Activated T-cell treated with anti-CD3 and anti-CD28 coated beads for 1 hour (primary cell): ENCODE measurements around the gene RAP1GAP2.

ENCODE experiments used
- DNase-seq: peaks from one replicate; pipeline ENCODE4 v3.0.0-alpha.2; 2020; ENCODE audit warnings: low read depth

The RAP1GAP2 gene

DNA sequence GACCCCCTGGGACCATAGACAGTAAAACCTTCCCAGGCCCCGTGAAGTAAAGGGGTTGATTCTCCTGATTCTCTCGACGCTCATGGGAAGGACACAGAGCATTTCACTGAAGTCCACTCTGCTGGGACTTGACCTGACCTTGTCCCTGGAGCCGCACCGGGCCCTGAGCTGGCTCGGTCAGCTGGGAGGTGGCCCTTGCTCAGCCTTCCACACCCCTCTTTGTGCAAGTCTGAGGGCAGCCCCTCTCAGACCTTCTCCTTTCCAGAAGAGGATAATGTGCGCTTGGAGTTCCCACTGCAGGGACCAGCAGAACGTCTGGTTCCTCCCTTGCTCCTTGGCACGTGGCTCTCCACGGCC is 115.5 kb downstream of the RAP1GAP2 start:
- DNase-seq = no peak

DNA sequence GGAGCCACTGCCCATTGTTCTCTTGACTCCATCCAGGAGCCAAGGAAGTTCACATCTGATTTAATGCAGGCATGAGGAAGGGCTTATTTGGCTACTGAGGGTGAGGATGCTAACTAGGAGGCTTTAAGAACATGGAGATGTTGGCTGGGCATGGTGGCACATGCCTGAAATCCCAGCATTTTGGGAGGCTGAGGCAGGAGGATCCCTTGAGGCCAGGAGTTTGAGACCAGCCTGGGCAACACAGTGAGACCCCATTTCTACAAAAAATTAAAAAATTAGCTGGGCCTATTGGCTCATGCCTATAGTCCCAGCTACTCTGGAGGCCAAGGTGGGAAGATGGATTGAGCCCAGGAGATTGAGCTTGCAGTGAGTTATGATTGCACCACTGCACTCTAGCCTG is 116.5 kb downstream of the RAP1GAP2 start:
- no peak for DNase-seq

DNA sequence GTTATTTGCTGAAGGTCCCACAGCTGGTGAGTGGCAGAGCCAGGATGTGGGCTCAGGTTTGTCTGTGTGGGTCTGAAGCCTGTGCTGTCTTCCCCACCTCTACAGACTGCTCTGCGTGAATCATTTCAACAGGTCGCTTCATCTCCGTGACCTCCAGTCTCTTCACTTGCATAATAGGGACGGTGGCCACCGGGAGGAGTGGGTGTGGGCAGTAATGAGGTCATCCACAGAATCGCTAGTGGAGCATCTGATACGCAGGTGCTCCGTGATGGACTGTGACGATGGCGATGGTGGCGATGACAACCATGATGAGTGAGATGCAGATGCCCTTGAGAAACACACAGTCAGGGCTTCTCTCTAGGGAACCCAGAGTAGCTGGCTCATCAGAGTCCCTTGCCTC is 120.2 kb downstream of the RAP1GAP2 start:
- no peak for DNase-seq

DNA sequence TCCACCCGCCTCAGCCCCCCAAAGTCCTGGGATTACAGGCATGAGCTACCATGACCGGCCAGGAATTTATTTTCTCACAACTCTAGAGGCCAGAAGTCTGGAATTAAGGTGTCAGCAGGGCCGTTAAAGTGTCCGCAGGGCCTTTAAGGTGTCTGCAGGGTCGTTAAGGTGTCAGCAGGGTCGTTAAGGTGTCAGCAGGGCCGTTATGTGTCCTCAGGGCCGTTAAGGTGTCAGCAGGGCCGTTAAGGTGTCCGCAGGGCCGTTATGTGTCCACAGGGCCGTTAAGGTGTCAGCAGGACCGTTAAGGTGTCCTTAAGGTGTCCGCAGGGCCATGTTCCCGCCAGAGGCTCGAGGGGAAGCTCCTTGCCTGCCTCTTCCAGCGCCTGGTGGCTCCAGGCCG is 125.2 kb downstream of the RAP1GAP2 start:
- no peak for DNase-seq

DNA sequence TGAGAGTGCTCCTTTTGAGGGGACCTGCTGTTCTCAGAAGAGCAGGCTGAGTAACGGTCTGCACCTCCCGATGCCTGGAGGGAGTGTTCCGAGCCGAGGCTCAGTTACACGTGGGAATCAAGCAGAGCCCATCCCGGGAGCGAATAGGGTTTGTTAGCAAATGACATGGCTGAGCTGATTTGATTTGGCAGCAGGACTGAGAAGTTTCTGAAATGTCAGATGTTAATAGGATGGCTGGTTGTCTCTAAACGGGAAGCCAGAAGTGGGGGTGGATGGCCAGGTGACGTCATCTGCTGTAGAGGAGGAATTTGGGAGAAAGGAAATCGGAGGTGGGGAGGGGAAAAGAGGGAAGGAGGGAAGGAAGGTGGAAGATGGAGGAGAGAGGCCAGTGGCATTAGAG is 128.0 kb downstream of the RAP1GAP2 start:
- DNase-seq = no peak

DNA sequence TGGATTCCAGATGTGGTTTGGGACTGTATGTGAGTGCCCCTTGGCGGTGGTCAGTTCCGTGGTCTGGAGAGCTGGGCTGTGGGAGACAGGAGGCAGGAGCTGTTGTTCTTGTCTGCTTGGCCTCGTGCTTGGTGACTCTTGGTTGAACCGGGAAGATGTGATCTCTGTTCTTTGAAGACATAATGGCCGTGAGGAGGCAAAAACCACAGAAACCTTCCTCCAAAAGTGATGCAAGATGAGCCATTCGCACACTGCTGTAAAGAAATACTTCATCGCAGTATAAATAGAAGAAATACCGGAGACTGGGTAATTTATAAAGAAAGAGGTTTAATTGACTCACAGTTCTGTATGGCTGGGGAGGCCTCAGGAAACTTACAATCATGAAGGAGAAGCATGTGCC is 128.8 kb downstream of the RAP1GAP2 start:
- no peak for DNase-seq

DNA sequence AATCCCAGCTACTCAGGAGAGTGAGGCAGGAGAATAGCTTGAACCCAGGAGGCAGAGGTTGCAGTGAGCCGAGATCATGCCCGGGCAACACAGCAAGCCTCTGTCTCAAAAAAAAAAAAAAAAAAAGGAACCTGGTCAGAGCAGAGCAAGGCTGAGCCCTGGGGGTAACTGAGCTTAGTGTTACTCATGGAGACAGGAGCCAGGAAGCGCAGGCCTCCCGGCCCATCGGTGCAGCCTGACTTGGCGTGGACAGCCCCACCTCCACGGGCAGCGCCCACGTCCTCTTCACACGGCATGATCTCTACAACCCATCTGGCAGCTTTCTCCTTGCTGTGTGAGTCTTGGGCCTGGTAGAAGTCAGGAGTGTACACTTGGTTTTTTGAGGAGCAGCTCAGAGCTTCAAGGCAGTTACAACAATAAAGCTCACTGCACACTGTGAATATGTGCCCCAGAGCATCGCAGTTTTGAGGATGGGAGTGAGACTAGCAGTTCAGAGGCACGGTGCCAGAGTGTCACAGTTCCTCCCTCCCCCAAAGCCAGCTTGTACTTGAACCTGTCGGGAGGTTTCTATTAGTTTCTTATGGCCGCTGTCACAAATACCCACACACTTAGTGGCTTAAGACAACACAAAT is 129.9 kb downstream of the RAP1GAP2 start:
- DNase-seq = no peak

DNA sequence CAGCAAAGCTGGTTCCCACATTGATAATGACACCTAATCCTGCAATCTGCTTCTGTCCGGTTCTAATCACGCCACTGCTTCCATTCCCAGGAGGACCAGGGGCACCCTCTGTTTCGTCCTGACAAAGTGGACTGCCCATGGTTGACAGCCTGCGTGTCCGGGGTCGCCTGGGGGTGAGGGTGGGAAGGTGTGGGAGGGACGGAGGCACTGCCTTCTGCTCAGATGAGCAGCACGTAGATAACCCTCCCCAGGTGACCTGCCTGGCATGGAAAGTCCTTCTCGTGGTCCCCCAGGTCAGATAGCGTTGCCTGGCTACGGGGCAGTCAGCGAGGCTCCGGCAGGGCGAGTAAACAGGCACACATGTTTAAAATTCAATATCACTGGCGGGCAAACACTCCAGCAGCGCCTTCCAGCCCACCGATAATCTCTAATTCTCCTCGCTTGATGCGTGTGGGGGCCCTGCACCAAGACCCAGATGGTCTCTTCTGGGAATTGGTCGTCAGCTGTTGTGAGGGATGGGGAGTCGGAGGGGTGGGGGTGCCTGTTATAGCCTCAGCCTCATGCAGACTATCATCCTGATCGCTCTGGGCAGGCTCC is 132.2 kb downstream of the RAP1GAP2 start:
- DNase-seq = no peak

DNA sequence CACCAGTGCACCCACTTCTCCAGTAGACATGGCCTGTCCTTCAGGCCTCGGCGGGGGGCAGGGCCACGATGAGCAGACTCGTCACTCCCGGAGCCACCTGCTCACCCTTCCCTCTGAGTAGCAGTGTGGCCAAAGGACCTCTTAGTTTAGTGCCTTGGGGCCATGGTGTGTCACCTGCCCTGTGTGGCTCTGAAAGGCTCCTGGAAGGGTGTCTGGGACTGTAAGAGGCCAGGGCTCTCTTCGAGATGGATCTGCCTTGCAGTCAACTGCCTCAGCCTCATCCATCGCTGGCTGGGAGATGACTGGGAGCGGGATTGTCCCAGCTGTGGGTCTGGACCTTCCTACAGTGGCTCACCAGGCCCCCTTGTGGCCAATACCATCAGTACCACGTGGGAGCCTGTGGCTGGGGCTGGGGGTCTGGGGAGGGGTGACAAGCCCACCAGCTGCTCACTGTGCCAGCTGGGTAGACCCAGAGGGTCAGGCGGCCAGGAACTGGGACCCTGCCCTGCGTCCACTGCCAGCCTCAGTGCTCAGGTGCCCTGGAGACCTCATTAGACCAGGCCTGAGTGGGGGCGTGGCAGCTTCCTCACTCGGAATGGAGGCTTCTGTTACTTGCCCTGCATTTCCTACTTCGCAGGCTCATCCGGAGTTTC is 133.8 kb downstream of the RAP1GAP2 start:
- no peak for DNase-seq

DNA sequence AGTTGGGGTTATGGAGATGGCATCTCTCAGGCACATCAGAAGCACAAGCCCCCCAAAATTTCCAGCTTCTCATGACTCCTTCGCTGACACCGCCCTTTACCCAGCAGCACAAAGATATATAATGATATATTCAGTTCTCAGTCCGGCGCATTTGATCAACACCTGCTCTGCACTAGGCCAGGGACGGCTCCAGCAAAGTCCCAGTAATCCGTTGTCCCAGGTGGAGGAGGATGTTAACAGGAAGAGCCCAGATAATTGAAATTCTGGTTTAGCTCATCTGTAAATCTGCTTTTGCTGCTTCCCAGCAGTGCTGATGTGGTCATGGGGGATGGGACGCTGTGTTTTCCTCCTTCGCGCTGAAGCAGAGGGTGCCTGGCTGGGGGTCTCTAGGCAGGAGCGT is 135.6 kb downstream of the RAP1GAP2 start:
- no peak for DNase-seq

DNA sequence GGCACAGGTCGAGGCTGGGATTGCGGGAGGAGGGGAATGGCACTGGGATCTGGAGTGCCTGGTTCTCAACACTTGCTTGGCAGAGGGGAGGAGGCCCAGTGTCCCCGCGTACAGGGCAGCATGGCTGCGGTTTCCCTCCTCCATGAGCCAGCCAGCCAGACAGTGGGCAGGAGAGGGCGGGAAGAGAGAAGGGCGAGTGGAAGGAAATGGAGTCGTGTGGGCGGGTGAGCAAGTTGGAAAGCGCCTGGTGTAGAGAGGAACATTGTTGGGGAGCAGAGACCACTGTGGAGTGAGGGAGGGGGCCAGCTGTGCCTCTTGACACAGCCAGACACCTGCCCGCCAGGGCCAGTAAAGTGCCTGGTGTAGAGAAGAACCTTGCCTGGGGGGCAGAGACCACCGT is 136.7 kb downstream of the RAP1GAP2 start:
- DNase-seq = no peak

DNA sequence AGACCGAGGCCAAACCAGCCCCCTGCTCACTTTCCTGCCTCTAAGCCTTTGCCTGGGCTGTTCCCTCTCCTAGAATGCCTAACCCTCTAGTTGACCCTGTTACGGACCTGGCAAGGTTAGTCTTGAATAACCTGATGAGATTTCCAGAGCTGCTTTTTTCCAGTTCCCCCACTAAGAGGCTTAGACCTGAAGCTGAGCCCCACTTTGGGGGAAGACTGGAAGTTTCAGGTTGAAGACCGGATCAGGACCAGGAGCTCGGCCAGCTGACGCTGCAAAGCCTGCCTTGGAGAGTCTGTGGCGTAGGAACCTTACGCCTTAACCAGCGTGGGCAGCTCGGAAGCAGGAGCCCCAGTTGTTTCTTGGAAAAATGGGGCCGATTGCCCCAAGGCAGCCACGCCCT is 137.4 kb downstream of the RAP1GAP2 start:
- no peak for DNase-seq

DNA sequence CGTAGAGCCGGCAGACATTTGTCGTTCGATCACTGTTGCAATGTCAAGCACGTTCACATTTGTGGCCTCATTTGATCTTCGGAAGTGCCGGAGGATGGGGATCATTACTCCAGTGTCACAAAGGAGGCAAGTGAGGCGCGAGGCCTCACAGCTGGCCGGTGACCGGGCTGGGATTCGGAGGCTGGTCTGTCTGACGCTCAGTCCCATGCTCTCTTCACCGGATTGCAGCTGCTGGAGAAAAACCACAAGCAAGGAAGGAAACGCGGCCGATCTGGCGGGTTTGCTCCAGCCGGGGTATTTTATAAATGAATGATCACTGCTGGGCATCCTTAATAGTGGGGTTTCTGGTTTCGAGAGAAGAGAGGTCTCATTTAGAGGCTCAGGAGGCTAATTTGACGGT is 139.4 kb downstream of the RAP1GAP2 start:
- DNase-seq = no peak

DNA sequence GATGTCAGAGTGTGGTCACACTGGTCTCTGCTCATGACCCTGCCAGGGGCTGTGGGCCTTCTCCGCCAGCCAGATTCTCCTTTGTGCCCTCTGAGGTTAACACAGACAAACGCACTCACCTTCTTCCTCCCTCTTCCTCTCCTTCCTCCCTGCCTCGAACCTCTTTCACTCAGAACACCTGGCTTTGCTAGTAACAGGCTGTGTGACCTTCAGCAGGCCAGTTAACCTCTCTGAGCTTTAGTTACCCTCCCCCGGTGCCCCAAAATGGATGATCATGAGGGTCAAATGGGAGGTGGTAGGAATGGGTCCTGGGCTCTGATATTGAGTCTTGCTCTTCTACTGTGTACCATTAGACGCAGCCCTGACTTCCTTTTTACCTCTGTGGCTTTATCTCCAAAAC is 140.1 kb downstream of the RAP1GAP2 start:
- no peak for DNase-seq

DNA sequence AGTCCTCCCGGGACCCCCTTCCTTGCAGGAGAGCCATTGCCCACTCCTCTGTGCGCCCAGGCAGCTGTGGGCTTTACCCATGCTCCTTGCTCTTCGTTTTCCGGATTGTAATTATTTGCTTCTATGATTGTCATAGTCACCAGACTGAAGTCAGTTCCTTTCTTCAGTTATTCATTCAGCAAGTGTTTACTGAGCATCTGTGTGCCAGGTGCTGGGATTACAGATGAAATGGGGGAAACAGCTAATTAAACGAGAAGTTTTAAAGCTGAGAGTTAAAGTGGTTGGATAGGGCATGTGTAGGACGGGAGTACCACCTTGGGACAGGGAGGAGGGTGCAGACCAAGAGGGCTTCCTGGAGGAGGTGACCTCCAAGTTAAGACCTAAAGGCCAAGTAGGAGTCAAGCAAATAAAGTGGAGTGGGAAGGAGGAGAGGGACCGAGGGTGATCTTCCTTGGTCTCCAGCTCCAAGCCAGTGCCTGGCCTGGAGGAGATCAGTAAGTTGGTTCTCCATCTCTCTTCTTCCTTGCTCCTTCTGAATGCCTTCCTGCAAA is 140.6 kb downstream of the RAP1GAP2 start:
- DNase-seq = no peak

DNA sequence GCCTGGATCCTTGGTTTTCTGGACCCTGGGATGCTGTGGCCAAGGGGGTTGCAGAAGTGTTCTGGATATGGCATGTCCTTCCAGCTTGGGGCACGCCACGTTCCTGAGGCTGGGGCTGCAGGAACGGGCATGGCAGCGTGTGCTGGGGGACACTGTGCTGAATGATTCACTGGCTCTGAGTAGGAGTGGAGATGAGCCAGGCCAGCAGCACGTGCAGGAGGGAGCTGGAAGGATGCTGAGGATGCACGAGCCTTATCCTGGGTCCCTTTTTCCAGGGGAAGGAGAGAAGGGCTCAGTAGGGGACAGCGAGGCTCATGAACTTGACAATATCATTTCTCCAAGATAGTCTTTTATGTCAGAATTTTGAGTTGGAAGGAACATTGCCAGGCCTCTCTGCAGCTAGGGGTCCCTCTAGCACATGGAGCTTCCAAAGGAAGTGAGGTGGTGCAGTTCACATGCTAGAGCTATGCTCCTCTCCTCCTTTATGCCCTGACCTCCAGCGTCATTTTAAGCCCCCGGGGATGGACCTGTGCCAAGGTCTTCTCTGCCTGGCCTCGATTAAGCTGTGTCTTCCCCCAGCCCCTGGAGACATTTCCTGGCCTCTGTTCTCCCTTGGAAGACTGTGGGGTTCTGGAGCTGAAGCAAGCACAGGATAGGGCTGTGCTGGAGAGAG is 141.2 kb downstream of the RAP1GAP2 start:
- no peak for DNase-seq

DNA sequence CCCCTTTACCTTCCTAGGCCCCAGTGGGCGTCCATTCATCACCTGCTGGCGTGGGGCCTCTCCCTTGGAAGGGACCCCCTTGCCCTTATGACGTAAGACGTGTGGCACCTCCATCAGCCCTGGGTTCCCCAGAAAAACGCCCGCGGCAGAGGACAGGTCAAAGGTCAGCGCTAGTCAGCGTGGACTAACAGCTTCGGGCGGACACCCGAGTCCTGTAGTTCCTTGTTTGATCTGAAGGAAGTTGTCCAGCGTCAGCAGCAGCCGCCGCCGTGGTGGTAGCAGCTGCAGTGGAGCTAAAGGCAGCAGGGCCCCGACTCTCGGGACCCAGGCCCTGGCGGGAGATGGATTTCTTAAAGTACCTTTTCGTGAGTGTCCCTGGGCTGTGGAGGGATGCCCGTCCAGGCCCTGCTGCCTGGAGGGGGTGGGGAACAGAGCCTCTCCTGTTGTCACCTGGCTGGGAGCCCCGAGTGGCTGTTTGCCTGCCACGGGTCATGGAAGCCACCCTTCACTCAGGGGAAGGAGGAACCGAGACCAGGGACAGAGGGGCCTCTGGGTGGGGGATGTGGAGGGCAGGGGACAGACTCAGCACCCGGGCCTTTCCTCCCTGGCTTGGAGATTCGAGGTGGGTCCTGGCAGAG is 143.6 kb downstream of the RAP1GAP2 start:
- no peak for DNase-seq

DNA sequence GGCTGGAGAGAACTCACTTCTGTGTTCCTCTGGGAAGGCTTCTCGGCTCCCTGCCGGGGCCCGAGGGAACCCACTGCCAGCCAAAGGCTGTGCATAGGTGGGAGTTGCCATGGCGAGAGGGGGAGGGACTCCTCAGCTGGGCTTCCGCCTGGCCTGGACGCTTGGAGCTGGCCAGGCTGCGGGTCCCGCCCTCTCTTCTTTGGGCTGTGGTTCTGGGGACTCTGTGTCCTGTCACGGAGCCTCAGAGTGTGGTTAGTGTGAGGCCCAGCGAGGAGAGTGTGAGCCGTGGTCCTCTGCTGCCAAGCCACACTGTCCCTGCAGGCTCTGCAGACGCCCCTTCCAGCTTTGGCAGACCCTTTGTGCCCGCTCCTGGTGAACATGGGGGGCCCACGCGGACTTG is 144.1 kb downstream of the RAP1GAP2 start:
- DNase-seq = no peak

DNA sequence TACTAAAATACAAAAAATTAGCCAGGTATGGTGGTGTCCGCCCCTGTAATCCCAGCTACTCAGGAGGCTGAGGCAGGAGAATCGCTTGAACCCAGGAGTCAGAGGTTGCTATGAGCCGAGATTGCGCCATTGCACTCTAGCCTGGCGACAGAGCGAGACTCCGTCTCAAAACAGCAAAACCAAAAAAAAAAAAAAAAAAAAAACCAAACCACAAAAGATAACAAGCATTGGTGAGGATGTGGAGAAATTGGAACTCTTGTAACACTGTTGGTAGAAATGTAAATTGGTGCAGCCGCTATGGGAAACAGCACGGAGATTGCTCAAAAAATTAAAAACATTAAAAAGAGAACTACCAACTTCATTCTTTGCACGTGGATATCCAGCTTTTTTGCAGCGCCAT is 147.7 kb downstream of the RAP1GAP2 start:
- no peak for DNase-seq

DNA sequence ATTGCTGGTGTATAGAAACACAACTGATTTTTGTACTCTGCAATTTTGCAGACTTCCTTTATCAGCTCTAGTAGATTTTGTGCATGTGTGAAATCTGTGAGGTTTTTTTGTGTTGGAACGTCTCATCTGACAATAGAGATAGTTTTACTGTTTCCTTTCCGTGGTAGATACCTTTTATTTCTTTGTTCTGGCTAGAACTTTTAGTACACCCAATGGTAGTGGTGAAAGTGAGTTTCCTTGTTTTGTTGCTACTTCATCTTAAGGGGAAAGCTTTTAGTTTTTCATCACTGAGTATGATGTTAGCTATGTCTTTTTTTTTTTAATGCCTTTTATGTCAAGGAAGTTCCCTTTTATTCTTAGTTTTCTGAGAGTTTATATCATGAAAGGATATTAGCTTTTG is 149.1 kb downstream of the RAP1GAP2 start:
- no peak for DNase-seq

DNA sequence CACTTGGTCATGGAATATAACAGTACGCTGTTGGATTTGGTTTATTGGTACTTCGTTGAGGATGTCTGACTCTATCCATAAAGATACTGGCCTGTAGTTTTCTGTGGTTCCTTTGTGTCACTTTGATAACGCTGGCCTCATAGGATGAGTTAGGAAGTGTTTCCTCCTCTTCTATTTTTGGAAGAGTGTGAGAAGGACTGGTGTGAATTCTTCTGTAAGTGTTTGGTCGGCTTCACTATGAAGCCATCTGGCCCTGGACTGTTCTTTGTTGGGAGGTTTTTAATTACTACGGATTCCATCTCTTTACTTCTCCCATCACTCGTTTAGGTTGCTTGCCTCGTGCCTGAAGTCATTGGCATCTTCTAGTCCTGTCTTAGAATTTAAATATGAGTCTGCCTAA is 149.9 kb downstream of the RAP1GAP2 start:
- DNase-seq = no peak

DNA sequence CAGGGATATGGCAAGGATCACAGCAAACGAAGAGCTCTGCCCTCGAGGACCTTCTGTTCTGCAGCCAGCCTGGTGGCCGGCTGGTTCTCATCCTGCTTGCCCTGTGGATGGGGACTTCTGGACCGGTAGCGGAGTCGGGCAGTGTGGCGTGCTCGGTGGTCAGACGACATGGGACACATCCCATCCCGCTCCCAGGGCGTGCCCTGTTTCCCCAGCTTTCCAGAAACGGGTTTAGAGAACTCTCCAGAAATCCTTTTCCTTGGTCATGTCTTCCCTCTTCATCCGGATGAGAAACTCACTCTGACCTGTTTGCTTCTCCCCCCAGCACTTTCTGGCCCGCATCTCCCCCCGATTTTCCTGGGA is 151.3 kb downstream of the RAP1GAP2 start:
- DNase-seq = no peak
